ENCODE results near the gene SEMG2.

The SEMG2 gene

GRCh38 chr20:45221076-45221475 is at the start of gene SEMG2:
Gene SEMG2 (plus strand): TSS chr20:45221373. CDS start chr20:45221390, 17 bp downstream.
- Histone ChIP-seq H3K27ac (ENCODE audit: low read depth, low read length) (no peak within 1 kb of the TSS), H3K27me3 (ENCODE audit: control insufficient read depth in 5 of 5, insufficient read depth in 4 of 5, low read length in 5 of 5) (peaks cover 0 to 9% (median 7%) of the 10 kb centered on the region in 5 donors), H3K4me1 (ENCODE audit: control insufficient read depth in 5 of 5, insufficient read depth in 5 of 5, low read length in 5 of 5) (peaks cover 0 to 2% (median 0%) of the 10 kb centered on the region in 5 donors), H3K9me3 (ENCODE audit: control insufficient read depth in 5 of 5, low read length in 5 of 5) (no peaks in the 10 kb centered on the region), H3K9ac (ENCODE audit: low read length in 5 of 5) (no peak within 1 kb of the TSS), H3K4me3 (ENCODE audit: low read depth in 1 of 5, low read length in 5 of 5) (no peak within 1 kb of the TSS), H3K36me3 (ENCODE audit: control insufficient read depth in 5 of 5, insufficient read depth in 5 of 5, low read length in 5 of 5) (no peaks in the 10 kb centered on the region)

- no peak overlapping the region for H3K4me3 ChIP-seq (ENCODE audit: low read depth in 1 of 5, low read length in 5 of 5)
- H3K27ac ChIP-seq (ENCODE audit: low read depth, low read length), result no peak overlapping the region
- no peaks in the 10 kb centered on the region for H3K36me3 ChIP-seq (ENCODE audit: control insufficient read depth in 5 of 5, insufficient read depth in 5 of 5, low read length in 5 of 5)
- H3K27me3 ChIP-seq (ENCODE audit: control insufficient read depth in 5 of 5, insufficient read depth in 4 of 5, low read length in 5 of 5), result no peaks in the 10 kb centered on the region
- no peak overlapping the region for H3K9ac ChIP-seq (ENCODE audit: low read length in 5 of 5)
- H3K4me1 ChIP-seq (ENCODE audit: control insufficient read depth in 5 of 5, insufficient read depth in 5 of 5, low read length in 5 of 5), result no peaks in the 10 kb centered on the region
- H3K9me3 ChIP-seq (ENCODE audit: control insufficient read depth in 5 of 5, low read length in 5 of 5), result peaks cover 0 to 8% (median 0%) of the 10 kb centered on the region in 5 donors
Observed at GRCh38 chr20:45173522-45173921, 47.7 kb upstream of the SEMG2 start.

- Histone ChIP-seq H3K9me3 (ENCODE audit: control insufficient read depth in 5 of 5, low read length in 5 of 5) (peaks cover 0 to 2% (median 0%) of the 10 kb centered on the region in 5 donors), H3K9ac (ENCODE audit: low read length in 5 of 5) (no peak within 1 kb of the TSS), H3K27ac (ENCODE audit: low read depth, low read length) (no peak within 1 kb of the TSS), H3K4me3 (ENCODE audit: low read depth in 1 of 5, low read length in 5 of 5) (no peak within 1 kb of the TSS), H3K27me3 (ENCODE audit: control insufficient read depth in 5 of 5, insufficient read depth in 4 of 5, low read length in 5 of 5) (peaks cover 0 to 5% (median 0%) of the 10 kb centered on the region in 5 donors), H3K36me3 (ENCODE audit: control insufficient read depth in 5 of 5, insufficient read depth in 5 of 5, low read length in 5 of 5) (no peaks in the 10 kb centered on the region), H3K4me1 (ENCODE audit: control insufficient read depth in 5 of 5, insufficient read depth in 5 of 5, low read length in 5 of 5) (no peaks in the 10 kb centered on the region)
Observed at GRCh38 chr20:45174434-45175364, 46.5 kb upstream of the SEMG2 start, which contains the start of gene PI3. Gene PI3 (plus strand): TSS chr20:45174902. CDS start chr20:45174923, 21 bp downstream.

- no peak overlapping the region for H3K27ac ChIP-seq (ENCODE audit: low read depth, low read length)
- H3K36me3 ChIP-seq (ENCODE audit: control insufficient read depth in 5 of 5, insufficient read depth in 5 of 5, low read length in 5 of 5), result no peaks in the 10 kb centered on the region
- H3K4me3 ChIP-seq (ENCODE audit: low read depth in 1 of 5, low read length in 5 of 5), result no peak overlapping the region
- H3K27me3 ChIP-seq (ENCODE audit: control insufficient read depth in 5 of 5, insufficient read depth in 4 of 5, low read length in 5 of 5), result peaks cover 0 to 5% (median 0%) of the 10 kb centered on the region in 5 donors
- H3K9ac ChIP-seq (ENCODE audit: low read length in 5 of 5), result no peak overlapping the region
- H3K9me3 ChIP-seq (ENCODE audit: control insufficient read depth in 5 of 5, low read length in 5 of 5), result no peaks in the 10 kb centered on the region
- H3K4me1 ChIP-seq (ENCODE audit: control insufficient read depth in 5 of 5, insufficient read depth in 5 of 5, low read length in 5 of 5), result no peaks in the 10 kb centered on the region
Observed at GRCh38 chr20:45176526-45177267, 44.5 kb upstream of the SEMG2 start.

- Histone ChIP-seq H3K36me3 (ENCODE audit: control insufficient read depth in 5 of 5, insufficient read depth in 5 of 5, low read length in 5 of 5) (no peaks in the 10 kb centered on the region), H3K9ac (ENCODE audit: low read length in 5 of 5) (no peak overlapping the region), H3K27me3 (ENCODE audit: control insufficient read depth in 5 of 5, insufficient read depth in 4 of 5, low read length in 5 of 5) (peaks cover 0 to 5% (median 0%) of the 10 kb centered on the region in 5 donors), H3K27ac (ENCODE audit: low read depth, low read length) (no peak overlapping the region), H3K9me3 (ENCODE audit: control insufficient read depth in 5 of 5, low read length in 5 of 5) (no peaks in the 10 kb centered on the region), H3K4me3 (ENCODE audit: low read depth in 1 of 5, low read length in 5 of 5) (no peak overlapping the region), H3K4me1 (ENCODE audit: control insufficient read depth in 5 of 5, insufficient read depth in 5 of 5, low read length in 5 of 5) (no peaks in the 10 kb centered on the region)
Observed at GRCh38 chr20:45179166-45179565, 42.0 kb upstream of the SEMG2 start.

GRCh38 chr20:45181639-45182038 is 39.5 kb upstream of the SEMG2 start:
- peaks cover 0 to 5% (median 0%) of the 10 kb centered on the region in 5 donors for H3K27me3 ChIP-seq (ENCODE audit: control insufficient read depth in 5 of 5, insufficient read depth in 4 of 5, low read length in 5 of 5)
- no peak overlapping the region for H3K9ac ChIP-seq (ENCODE audit: low read length in 5 of 5)
- no peak overlapping the region for H3K4me3 ChIP-seq (ENCODE audit: low read depth in 1 of 5, low read length in 5 of 5)
- no peak overlapping the region for H3K27ac ChIP-seq (ENCODE audit: low read depth, low read length)
- no peaks in the 10 kb centered on the region for H3K4me1 ChIP-seq (ENCODE audit: control insufficient read depth in 5 of 5, insufficient read depth in 5 of 5, low read length in 5 of 5)
- H3K9me3 ChIP-seq (ENCODE audit: control insufficient read depth in 5 of 5, low read length in 5 of 5), result no peaks in the 10 kb centered on the region
- H3K36me3 ChIP-seq (ENCODE audit: control insufficient read depth in 5 of 5, insufficient read depth in 5 of 5, low read length in 5 of 5), result no peaks in the 10 kb centered on the region

- no peaks in the 10 kb centered on the region for H3K4me1 ChIP-seq (ENCODE audit: control insufficient read depth in 5 of 5, insufficient read depth in 5 of 5, low read length in 5 of 5)
- H3K27me3 ChIP-seq (ENCODE audit: control insufficient read depth in 5 of 5, insufficient read depth in 4 of 5, low read length in 5 of 5), result peaks cover 0 to 5% (median 0%) of the 10 kb centered on the region in 5 donors
- no peak overlapping the region for H3K9ac ChIP-seq (ENCODE audit: low read length in 5 of 5)
- no peak overlapping the region for H3K27ac ChIP-seq (ENCODE audit: low read depth, low read length)
- H3K4me3 ChIP-seq (ENCODE audit: low read depth in 1 of 5, low read length in 5 of 5), result no peak overlapping the region
- no peaks in the 10 kb centered on the region for H3K9me3 ChIP-seq (ENCODE audit: control insufficient read depth in 5 of 5, low read length in 5 of 5)
- H3K36me3 ChIP-seq (ENCODE audit: control insufficient read depth in 5 of 5, insufficient read depth in 5 of 5, low read length in 5 of 5), result no peaks in the 10 kb centered on the region
Observed at GRCh38 chr20:45183084-45183483, 38.1 kb upstream of the SEMG2 start.

GRCh38 chr20:45187693-45188092 is 33.5 kb upstream of the SEMG2 start:
- Histone ChIP-seq H3K27me3 (ENCODE audit: control insufficient read depth in 5 of 5, insufficient read depth in 4 of 5, low read length in 5 of 5) (peaks cover 0 to 3% (median 2%) of the 10 kb centered on the region in 5 donors), H3K4me3 (ENCODE audit: low read depth in 1 of 5, low read length in 5 of 5) (no peak overlapping the region)

GRCh38 chr20:45189067-45189609 is 32.0 kb upstream of the SEMG2 start:
- no peak overlapping the region for H3K9ac ChIP-seq (ENCODE audit: low read length in 5 of 5)
- H3K4me3 ChIP-seq (ENCODE audit: low read depth in 1 of 5, low read length in 5 of 5), result no peak overlapping the region
- H3K27me3 ChIP-seq (ENCODE audit: control insufficient read depth in 5 of 5, insufficient read depth in 4 of 5, low read length in 5 of 5), result peaks cover 0 to 3% (median 2%) of the 10 kb centered on the region in 5 donors
- H3K36me3 ChIP-seq (ENCODE audit: control insufficient read depth in 5 of 5, insufficient read depth in 5 of 5, low read length in 5 of 5), result no peaks in the 10 kb centered on the region
- no peaks in the 10 kb centered on the region for H3K9me3 ChIP-seq (ENCODE audit: control insufficient read depth in 5 of 5, low read length in 5 of 5)
- H3K4me1 ChIP-seq (ENCODE audit: control insufficient read depth in 5 of 5, insufficient read depth in 5 of 5, low read length in 5 of 5), result no peaks in the 10 kb centered on the region
- H3K27ac ChIP-seq (ENCODE audit: low read depth, low read length), result no peak overlapping the region

More at GRCh38 chr20:45187693-45188092, 33.5 kb upstream of the SEMG2 start:
- H3K27ac ChIP-seq (ENCODE audit: low read depth, low read length), result no peak overlapping the region
- no peak overlapping the region for H3K9ac ChIP-seq (ENCODE audit: low read length in 5 of 5)
- no peaks in the 10 kb centered on the region for H3K4me1 ChIP-seq (ENCODE audit: control insufficient read depth in 5 of 5, insufficient read depth in 5 of 5, low read length in 5 of 5)
- H3K36me3 ChIP-seq (ENCODE audit: control insufficient read depth in 5 of 5, insufficient read depth in 5 of 5, low read length in 5 of 5), result no peaks in the 10 kb centered on the region
- H3K9me3 ChIP-seq (ENCODE audit: control insufficient read depth in 5 of 5, low read length in 5 of 5), result no peaks in the 10 kb centered on the region

Data from subcutaneous abdominal adipose tissue (tissue), 5 donors.